Ovary (tissue), 3 donors: ENCODE results near the gene PSMA6.

ENCODE experiments used
- EP300 ChIP-seq: sonication (generic); formaldehyde crosslinking; IDR thresholded peaks from one replicate; pipeline ENCODE4 v1.6.1; 2017; ENCODE audit warnings: antibody characterized with exemption
- POLR2A ChIP-seq: fragments of 450-650 bp; IDR thresholded peaks from one replicate; pipeline ENCODE4 v1.6.1; 2017; ENCODE audit warnings: antibody characterized with exemption, mild to moderate bottlenecking, moderate library complexity
- TF ChIP-seq, protein P1 (sequence below), 3 donors: fragments of 450-650 bp in 2 of 3; fragments of 200-600 bp in 1 of 3; IDR thresholded peaks; one replicate each; pipeline versions ENCODE4 v1.5.1 to v1.8.0; 2016 to 2022; ENCODE audit warnings: antibody characterized with exemption in 3 of 3, mild to moderate bottlenecking in 1 of 3
- donor health status: DM: no; HTN: no; CAD: no.

- TF ChIP-seq, protein P1, sequence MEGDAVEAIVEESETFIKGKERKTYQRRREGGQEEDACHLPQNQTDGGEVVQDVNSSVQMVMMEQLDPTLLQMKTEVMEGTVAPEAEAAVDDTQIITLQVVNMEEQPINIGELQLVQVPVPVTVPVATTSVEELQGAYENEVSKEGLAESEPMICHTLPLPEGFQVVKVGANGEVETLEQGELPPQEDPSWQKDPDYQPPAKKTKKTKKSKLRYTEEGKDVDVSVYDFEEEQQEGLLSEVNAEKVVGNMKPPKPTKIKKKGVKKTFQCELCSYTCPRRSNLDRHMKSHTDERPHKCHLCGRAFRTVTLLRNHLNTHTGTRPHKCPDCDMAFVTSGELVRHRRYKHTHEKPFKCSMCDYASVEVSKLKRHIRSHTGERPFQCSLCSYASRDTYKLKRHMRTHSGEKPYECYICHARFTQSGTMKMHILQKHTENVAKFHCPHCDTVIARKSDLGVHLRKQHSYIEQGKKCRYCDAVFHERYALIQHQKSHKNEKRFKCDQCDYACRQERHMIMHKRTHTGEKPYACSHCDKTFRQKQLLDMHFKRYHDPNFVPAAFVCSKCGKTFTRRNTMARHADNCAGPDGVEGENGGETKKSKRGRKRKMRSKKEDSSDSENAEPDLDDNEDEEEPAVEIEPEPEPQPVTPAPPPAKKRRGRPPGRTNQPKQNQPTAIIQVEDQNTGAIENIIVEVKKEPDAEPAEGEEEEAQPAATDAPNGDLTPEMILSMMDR (IDR thresholded peaks at IDR 0.05) = no peak
- TF ChIP-seq POLR2A (no peak), EP300 (no peak)
These were observed 41.9 kb upstream of the PSMA6 start for GRCh38 chr14:35250319-35250718.
